Omental fat pad (tissue), 4 donors: ENCODE measurements around the gene SLC29A4. TPM values are rescaled to one million over a fixed set of nuclear protein-coding genes. Genes with fewer than 3 reads are reported as not detected.
"Not testable (repeated sequence)": the region's sequence is repeated elsewhere in the genome, so short reads cannot be mapped to it uniquely, and the experiment has no call there.

Experiments
- ATAC-seq: fragments of 150-250 bp; one replicate; pipeline ENCODE4 v1.9.1; 2016; ENCODE audit warnings: mild to moderate bottlenecking, moderate library complexity; ENCODE audit not compliant: low FRiP score
- DNase-seq: peaks from one replicate; pipeline ENCODE4 v3.0.0-alpha.2; 2019; ENCODE audit warnings: low spot score
- total RNA-seq, 4 donors: library from RNA; depleted of rRNA; stranded (reverse); fragments of >200 nt; gene quantifications; one replicate each; pipeline ENCODE4 v1.1.0, GENCODE V29; 2016
- TF ChIP-seq, protein P1 (sequence below), 3 donors: fragments of 450-650 bp; IDR thresholded peaks; one replicate each; pipeline ENCODE4 v1.5.1; 2016 to 2017; ENCODE audit warnings: antibody characterized with exemption in 3 of 3, mild to moderate bottlenecking in 3 of 3, moderate library complexity in 2 of 3

The SLC29A4 gene
- total RNA-seq, 4 donors from 2014 or later = 7.3 to 22.7 (median 13.3) TPM

DNA sequence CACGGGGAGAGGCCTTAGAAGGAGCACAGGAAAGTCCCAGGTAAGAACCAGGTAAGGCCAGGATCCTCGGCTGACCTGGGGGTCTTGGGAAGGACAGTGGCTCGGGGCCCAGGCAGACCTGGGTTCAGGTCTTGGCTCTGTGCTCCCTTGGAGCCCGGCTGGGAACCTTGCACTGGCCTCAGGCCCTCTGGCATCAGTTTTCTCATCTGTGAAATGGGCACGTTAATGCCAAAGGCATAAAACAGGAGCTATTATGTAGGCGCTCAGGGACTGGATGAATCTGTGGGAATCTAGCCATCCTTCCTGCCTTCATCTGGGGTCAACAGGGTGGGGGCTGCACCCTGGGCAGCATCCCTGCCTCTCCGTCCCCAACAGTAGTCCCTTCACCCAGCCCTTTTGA lies 8.3 kb upstream of the SLC29A4 start:
- TF ChIP-seq, protein P1, sequence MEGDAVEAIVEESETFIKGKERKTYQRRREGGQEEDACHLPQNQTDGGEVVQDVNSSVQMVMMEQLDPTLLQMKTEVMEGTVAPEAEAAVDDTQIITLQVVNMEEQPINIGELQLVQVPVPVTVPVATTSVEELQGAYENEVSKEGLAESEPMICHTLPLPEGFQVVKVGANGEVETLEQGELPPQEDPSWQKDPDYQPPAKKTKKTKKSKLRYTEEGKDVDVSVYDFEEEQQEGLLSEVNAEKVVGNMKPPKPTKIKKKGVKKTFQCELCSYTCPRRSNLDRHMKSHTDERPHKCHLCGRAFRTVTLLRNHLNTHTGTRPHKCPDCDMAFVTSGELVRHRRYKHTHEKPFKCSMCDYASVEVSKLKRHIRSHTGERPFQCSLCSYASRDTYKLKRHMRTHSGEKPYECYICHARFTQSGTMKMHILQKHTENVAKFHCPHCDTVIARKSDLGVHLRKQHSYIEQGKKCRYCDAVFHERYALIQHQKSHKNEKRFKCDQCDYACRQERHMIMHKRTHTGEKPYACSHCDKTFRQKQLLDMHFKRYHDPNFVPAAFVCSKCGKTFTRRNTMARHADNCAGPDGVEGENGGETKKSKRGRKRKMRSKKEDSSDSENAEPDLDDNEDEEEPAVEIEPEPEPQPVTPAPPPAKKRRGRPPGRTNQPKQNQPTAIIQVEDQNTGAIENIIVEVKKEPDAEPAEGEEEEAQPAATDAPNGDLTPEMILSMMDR (IDR thresholded peaks at IDR 0.05) = no peak
- DNase-seq = no peak
- ATAC-seq = no peak

DNA sequence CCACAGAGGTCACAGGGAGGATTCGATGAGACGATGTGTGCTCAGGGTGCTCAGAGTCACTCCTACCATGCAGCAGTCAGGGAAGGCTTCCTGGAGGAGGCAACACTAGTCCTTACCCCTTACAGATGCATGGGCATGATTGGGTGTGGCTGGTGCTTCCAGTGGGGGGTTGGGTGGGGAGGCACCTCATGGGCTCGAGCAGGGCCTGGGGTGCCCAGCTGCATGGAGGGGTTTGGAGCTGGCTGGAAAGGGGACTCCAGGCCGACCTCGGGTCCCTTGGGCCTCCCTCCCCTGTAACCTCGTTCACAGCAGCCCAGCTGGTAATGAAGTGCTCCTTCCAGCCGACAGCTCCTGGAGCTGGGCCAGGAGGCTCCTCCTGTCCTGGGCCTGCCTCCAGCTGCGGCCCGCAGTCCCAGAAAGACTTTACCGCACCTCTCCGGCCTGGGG lies 7.7 kb upstream of the SLC29A4 start:
- ATAC-seq, DNase-seq: not testable (repeated sequence)

DNA sequence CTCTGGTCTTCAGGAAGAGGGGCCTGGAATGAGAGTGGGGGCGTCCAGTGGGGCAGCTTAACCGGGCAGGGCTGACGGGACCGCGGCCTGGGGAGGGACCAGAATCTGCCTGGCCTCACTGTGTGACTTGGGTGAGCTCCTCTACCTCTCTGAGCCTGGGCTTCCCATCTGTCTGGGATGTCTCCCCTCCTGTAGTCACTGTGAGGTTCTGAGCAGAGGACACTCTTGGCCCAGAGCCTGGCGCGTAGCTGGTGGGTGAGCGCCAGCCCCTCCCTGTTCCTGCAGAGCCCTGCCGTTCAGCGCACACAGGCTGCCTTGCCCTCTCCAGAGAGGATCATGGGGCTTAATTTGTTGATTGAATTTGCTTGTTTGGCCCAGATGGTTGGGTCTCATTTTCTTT lies 7.2 kb upstream of the SLC29A4 start:
- DNase-seq, ATAC-seq: not testable (repeated sequence)

DNA sequence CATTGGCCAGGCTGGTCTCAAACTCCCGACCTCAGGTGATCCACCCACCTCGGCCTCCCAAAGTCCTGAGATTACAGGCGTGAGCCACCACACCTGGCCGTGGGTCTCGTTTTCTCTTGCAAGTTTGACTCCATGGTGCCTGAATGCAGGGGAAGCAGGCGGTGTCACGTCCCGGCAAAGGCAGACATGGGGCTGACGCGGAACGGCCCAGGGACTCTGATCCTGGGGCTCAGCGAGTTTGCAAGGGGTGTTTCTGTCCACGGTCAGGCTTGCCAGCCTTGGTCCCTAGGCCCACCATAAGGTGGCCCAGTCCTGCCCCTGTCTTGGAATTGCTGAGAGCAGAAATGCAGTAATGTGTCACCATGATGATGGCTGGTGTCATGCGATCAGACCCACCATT lies 6.6 kb upstream of the SLC29A4 start:
- ATAC-seq, DNase-seq: not testable (repeated sequence)

DNA sequence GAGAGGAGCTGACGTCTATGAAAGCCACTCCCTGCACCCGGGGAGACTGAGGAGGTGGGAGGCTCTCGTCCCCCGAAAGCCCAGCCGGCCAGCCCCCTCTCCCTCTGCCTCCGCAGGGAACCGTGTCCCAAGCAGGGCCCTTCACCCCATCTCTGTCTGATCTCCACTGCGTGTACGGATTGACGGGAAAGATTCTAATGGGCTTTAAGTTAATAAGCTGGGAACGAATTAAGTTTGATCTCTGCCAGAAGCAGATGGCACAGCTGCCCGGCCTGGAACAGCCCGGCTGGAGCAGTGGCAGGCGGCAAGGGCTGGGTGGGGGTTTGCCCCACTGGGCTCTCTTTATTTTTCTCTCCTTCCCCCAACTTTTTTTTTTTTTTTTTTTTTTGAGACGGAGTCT lies 6.1 kb upstream of the SLC29A4 start:
- ATAC-seq (no peak), DNase-seq (no peak)
- TF ChIP-seq, protein P1 (IDR thresholded peaks at IDR 0.05) = no peak

DNA sequence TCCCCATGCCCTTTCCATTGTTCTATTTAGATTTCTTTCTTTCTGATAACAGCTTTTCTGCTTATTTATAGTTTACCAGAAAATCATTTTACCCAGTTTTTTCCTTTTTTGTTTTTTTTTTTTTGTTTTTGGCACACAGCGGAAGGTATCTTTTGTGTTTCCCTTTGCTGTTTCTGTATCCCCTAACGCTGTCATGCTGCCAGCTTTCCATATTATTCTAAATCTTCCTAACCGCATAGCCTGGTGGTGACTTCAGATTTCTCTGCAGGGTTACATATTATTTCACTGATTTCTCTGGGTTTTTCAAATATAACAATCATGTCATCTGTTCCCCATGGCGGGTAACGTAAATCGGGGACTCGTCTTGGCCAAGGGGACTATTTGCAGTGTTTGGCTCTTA lies 4.0 kb upstream of the SLC29A4 start:
- no peak for ATAC-seq
- TF ChIP-seq, protein P1 (IDR thresholded peaks at IDR 0.05) = no peak
- DNase-seq = no peak

DNA sequence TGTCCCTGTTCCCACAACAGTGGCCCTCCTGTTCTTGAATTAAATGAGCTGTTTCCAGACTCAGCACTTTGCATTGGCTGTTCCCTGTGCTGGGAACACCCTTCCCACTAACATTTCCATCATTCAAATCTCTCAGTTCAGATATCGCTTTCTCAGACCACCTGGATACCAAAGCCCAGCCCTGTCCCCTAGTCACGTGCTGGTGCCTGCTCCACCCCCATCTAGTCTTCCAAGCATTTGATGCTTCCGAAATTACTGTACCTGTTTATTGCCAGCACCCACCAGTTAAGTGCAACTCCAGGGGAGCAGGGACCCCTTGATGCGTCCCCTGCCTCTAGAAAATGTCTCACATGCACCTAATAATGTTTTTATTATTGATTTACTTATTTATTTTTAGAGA lies 3.0 kb upstream of the SLC29A4 start:
- ATAC-seq = no peak
- TF ChIP-seq, protein P1 (IDR thresholded peaks at IDR 0.05) = no peak
- DNase-seq = no peak

DNA sequence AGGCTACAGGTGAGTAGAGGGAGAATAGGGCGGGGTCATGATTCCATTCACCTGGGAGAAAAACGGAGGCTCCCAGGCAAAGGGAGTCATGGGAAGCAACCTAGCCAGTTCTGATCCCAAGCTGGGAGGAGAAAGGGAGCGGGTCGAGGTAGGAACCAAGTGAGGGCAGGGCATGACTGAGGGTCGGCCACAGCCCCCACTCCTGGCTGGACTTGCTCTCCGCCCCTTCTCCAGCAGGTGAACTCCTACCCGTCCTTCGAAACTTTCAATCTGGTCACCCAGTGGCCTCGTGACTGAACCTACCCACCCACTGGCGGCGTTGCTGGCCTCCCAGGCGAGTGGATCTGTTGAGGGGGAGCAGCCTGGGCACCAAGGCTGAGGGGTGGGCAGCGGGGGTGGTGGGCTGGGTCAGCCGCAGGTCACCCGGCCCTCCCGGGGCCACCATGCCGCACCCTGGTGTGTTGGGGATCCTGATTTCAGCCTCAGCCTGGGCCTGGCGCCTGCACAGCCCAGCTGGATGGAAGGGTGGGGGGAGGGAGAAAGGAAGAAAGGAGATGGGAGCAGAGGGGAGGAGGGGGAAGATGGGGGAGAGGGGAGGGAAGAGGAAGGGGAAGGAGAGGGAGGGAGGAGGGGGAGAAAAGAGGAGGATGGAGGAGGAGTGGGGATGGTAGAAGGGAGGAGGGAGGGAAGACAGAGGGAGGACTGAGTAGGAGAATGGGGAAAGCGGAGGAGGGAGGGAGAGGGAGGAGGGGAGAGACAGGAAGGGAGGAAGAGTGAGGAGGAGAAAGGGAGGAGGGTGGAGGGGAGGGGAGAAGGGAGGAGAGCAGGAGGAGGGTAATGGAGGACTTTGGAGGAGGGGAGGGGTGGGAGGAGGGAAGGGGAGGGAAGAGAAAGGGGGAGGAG lies 894 bp upstream of the SLC29A4 start:
- ATAC-seq, DNase-seq: not testable (repeated sequence)

DNA sequence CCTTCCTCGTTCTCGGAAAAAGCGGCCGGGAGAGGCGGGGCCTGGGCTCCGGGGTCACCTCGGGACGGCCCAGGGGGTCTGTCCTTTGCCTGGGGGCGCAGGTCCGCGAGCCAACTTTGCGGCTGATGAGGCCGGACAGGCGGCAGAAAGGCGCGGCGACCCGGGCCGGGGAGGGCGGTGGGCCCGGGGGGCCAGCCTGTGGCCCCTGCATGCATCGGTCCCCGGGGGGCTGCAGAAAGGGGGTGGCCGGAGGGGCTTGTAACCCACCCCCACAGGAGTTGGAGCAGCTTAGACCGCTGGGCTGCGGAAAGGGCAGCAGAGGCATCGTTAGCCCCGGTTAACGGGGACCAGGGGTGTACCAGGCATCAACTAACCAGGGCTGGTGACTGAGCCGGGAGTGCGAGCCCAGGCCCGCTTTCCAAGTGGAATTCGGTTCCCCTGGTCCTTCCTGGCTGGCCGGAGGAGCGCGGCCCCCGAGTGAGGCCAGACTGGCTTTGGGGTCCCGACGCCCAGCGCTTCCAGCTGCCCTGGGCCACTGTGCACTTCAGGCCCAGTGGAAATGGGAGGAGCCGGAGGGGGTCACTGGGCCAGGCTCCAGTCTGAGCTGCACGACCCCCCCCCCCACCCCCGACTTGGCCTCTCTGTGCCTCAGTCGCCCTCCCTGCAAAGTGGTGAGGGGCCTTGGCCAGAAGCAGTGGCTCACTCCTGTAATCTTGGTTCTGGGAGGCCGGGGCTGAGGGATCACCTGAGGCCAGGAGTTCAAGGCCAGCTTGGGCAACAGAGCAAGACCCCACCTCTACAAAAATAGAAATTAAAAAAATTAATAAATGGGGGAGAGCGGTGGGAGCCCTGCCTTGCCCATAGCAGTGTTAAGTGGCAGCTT lies 919 bp downstream of the SLC29A4 start:
- DNase-seq = no peak
- no peak for ATAC-seq
- TF ChIP-seq, protein P1 (IDR thresholded peaks at IDR 0.05) = no peak
